HFFc6 (cell line): ENCODE data around the gene IER3. TPM values are rescaled to one million over a fixed set of nuclear protein-coding genes. Genes with fewer than 3 reads are reported as not detected.
"Not testable (repeated sequence)": the region's sequence is repeated elsewhere in the genome, so short reads cannot be mapped to it uniquely, and the experiment has no call there.

Experiments used
- DNase-seq: peaks from one replicate; pipeline ENCODE4 v3.0.0-alpha.2; 2018
- H3K27ac Mint-ChIP-seq: 2 replicates; pipeline ENCODE4 v1.8.0; 2020; ENCODE audit warnings: mild to moderate bottlenecking, mixed read lengths
- H3K27me3 Mint-ChIP-seq: 2 replicates; pipeline ENCODE4 v1.8.0; 2021; ENCODE audit warnings: mild to moderate bottlenecking, moderate library complexity, mixed read lengths; ENCODE audit not compliant: insufficient read depth
- H3K36me3 Mint-ChIP-seq: 2 replicates; pipeline ENCODE4 v1.8.0; 2021; ENCODE audit warnings: low read depth, mixed read lengths
- H3K4me1 Mint-ChIP-seq: 2 replicates; pipeline ENCODE4 v1.8.0; 2020; ENCODE audit warnings: low read depth, mixed read lengths
- H3K4me3 Mint-ChIP-seq: 2 replicates; pipeline ENCODE4 v1.8.0; 2020; ENCODE audit warnings: mild to moderate bottlenecking, moderate library complexity, mixed read lengths
- H3K9me3 Mint-ChIP-seq: 2 replicates; pipeline ENCODE4 v1.8.0; 2020; ENCODE audit warnings: mild to moderate bottlenecking, mixed read lengths
- CTCF ChIP-seq: fragments of 200-600 bp; sonication (generic); IDR thresholded peaks from 2 replicates; pipeline ENCODE4 v1.5.0; 2021; ENCODE audit warnings: antibody characterized with exemption, mild to moderate bottlenecking
- total RNA-seq, 6 experiments: library from RNA; stranded (reverse); fragmentation: NEBNext Ultra II Directional; extraction: Animal tissue kit (Norgen Biotek cat#: 25700); gene quantifications; 2 replicates in 1 of 6; 3 replicates in 5 of 6; pipeline ENCODE4 v1.2.3, GENCODE V29; 2021

Gene IER3
- total RNA-seq, 6 experiments from 2014 or later: 38.1 to 62.4 (median 60.2) TPM

DNA sequence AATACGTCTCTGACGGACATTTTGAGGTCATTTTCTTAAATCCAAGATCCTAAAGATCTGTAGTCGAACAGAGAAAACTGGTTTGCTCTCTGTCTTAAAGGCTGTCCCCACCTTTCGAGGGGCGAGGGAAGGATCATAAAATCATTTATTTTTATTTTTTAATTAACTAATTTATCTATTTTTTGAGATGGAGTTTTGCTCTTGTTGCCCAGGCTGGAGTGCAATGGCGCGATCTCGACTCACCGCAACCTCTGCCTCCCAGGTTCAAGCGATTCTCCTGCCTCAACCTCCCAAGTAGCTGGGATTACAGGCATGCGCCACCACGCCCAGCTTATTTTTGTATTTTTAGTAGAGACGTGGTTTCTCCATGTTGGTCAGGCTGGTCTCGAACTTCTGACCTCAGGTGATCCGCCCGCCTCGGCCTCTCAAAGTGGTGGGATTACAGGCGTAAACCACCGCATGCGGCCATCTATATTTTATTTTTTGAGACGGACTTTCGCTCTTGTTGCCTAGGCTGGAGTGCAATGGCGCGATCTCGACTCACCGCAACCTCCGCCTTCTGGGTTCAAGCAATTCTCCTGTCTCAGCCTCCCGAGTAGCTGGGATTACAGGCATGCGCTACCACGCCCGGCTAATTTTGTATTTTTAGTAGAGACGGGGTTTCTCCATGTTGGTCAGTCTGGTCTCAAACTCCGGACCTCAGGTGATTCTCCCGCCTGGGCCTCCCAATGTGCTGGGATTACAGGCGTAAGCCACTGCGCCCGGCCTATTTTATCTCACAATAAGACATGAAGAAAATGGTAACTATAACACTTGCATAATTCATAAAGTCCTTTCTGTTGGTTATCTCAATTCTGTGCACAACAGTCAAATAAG lies 26.3 kb downstream of the IER3 start:
- TF ChIP-seq CTCF: peak; percentile 30; the same call in 1 of the 2 replicates
- H3K27ac Mint-ChIP-seq: peak overlapping the region; percentile 99
- H3K9me3 Mint-ChIP-seq, DNase-seq, H3K27me3 Mint-ChIP-seq: not testable (repeated sequence)
- peaks cover 44% of the 10 kb centered on the region for H3K4me1 Mint-ChIP-seq
- H3K4me3 Mint-ChIP-seq: peak overlapping the region; percentile 99
- peaks cover 64% of the 10 kb centered on the region for H3K36me3 Mint-ChIP-seq

- Mint-ChIP-seq H3K27ac (peak within 1 kb of the TSS; percentile 100), H3K9me3 (no peaks in the 10 kb centered on the region), H3K36me3 (peaks cover 64% of the 10 kb centered on the region), H3K4me1 (peaks cover 36% of the 10 kb centered on the region), H3K4me3 (peak within 1 kb of the TSS; percentile 99), H3K27me3 (peaks cover 2% of the 10 kb centered on the region)
- DNase-seq: peak; percentile 100
- peak; percentile 70 for TF ChIP-seq CTCF
These were observed 27.1 kb downstream of the IER3 start, which contains the start of gene MDC1 for GRCh38 chr6:30717129-30717844. Gene MDC1, minus strand, starts transcription at chr6:30717281. Its CDS starts 2,106 bp downstream, at chr6:30715175.

DNA sequence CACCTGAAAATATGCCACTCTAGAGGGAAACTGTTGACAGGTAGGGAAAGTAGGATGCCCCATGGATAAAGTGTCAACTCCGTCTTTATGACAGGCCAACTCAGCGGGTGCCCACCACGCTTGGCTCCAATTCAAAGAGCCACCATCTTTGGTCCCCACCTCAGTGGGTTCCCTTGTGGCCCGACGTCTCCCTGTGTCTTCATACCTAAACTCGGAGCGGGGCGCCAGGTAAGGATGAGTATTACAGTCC lies 27.5 kb downstream of the IER3 start:
- Mint-ChIP-seq H3K36me3 (peaks cover 62% of the 10 kb centered on the region), H3K4me3 (peak overlapping the region; percentile 99), H3K9me3 (no peaks in the 10 kb centered on the region), H3K27ac (peak overlapping the region; percentile 100), H3K27me3 (peaks cover 2% of the 10 kb centered on the region), H3K4me1 (peaks cover 36% of the 10 kb centered on the region)
- no peak for TF ChIP-seq CTCF
- DNase-seq: no peak

- peaks cover 50% of the 10 kb centered on the region for H3K36me3 Mint-ChIP-seq
- no peak for TF ChIP-seq CTCF
- DNase-seq: no peak
These were observed 30.1 kb downstream of the IER3 start for GRCh38 chr6:30714263-30714662.

DNA sequence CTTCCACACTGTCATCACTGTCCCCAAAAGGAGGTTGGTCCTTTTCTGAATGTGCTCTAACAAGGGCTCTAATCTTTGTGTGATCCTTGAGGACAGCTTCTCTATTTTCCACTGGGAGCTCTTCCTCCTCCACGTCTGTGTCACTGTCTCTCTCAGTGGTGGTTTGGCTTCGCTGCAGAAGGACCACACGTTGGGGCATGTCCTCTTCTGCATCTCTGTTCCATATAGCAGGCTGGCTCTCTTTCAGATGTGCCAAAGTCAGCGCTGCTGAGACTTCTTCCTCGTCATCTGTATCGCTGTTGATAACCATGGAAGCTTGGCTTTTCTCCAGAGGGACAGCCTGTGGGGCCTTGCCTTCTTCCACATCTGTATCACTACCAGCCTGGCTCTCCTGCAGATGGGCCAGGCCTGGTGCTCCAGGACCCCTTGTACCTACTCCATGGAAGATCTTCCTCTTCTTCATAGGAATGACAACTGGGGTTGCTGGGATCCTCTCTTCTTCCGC lies 31.9 kb downstream of the IER3 start:
- Mint-ChIP-seq H3K27ac (peak overlapping the region; percentile 6; the same call in 1 of the 2 replicates), H3K4me1 (peaks cover 20% of the 10 kb centered on the region), H3K36me3 (peaks cover 47% of the 10 kb centered on the region), H3K9me3 (no peaks in the 10 kb centered on the region), H3K4me3 (no peak overlapping the region), H3K27me3 (peaks cover 2% of the 10 kb centered on the region; the same call in 1 of the 2 replicates)
- TF ChIP-seq CTCF: no peak
- DNase-seq: no peak

More at GRCh38 chr6:30714263-30714662, 30.1 kb downstream of the IER3 start:
- peaks cover 32% of the 10 kb centered on the region for H3K4me1 Mint-ChIP-seq
- no peaks in the 10 kb centered on the region for H3K9me3 Mint-ChIP-seq
- H3K27me3 Mint-ChIP-seq: peaks cover 4% of the 10 kb centered on the region; the same call in 1 of the 2 replicates
- H3K27ac Mint-ChIP-seq: no peak overlapping the region
- no peak overlapping the region for H3K4me3 Mint-ChIP-seq
